Measurements from ENCODE around the gene GATA2. TPM values are rescaled to one million over a fixed set of nuclear protein-coding genes. Genes with fewer than 3 reads are reported as not detected.

GATA2 gene
- polyA plus RNA-seq, 3 donors: 0.07 to 0.36 TPM; not detected in 1

GRCh38 chr3:128443771-128444170, 49.2 kb downstream of the GATA2 start:
- Histone ChIP-seq H3K36me3 (replicated peaks in 1 of 2; ENCODE audit: control insufficient read depth in 1 of 2, insufficient read depth in 2 of 2, low read length in 2 of 2) (no peaks in the 10 kb centered on the region), H3K9me3 (replicated peaks in 1 of 2; ENCODE audit: control insufficient read depth in 1 of 2, insufficient read depth in 1 of 2, low read length in 2 of 2) (no peaks in the 10 kb centered on the region), H3K4me3 (replicated peaks in 1 of 3; ENCODE audit: low read depth in 2 of 3, low read length in 3 of 3) (no peak overlapping the region), H3K27me3 (ENCODE audit: control insufficient read depth in 2 of 2, insufficient read depth in 2 of 2, low read length in 2 of 2) (peaks cover 0 to 8% of the 10 kb centered on the region in 2 donors), H3K27ac (ENCODE audit: low read depth in 1 of 2, low read length in 2 of 2) (no peak overlapping the region), H3K4me1 (ENCODE audit: control insufficient read depth in 1 of 2, insufficient read depth in 2 of 2, low read length in 2 of 2) (no peaks in the 10 kb centered on the region), H3K9ac (ENCODE audit: insufficient read depth, low read length, poor library complexity, severe bottlenecking) (no peak overlapping the region), H2AFZ (ENCODE audit: insufficient read depth, low read depth, low read length, poor library complexity, severe bottlenecking) (no peak overlapping the region), H3K79me2 (ENCODE audit: insufficient read depth, low read length) (no peaks in the 10 kb centered on the region), H4K20me1 (ENCODE audit: insufficient read depth, low read length) (no peaks in the 10 kb centered on the region), H3K4me2 (replicated peaks; ENCODE audit: extremely low read depth, low read length, poor library complexity, severe bottlenecking) (no peak overlapping the region)
- Mint-ChIP-seq H3K9me3 (peaks cover 0 to 7% (median 3%) of the 10 kb centered on the region in 7 donors), H3K4me1 (peaks cover 5% of the 10 kb centered on the region), H3K36me3 (no peaks in the 10 kb centered on the region), H3K4me3 (no peak overlapping the region), H3K27me3 (ENCODE audit: low read depth in 3 of 3) (peaks cover 10 to 21% (median 16%) of the 10 kb centered on the region in 3 donors), H3K27ac (no peak overlapping the region)
- TF ChIP-seq CTCF (IDR thresholded peaks at IDR 0.05): no peak
- DNase-seq: no peak
- 84% methylated on average over 3 of the region's 3 CpGs for WGBS (ENCODE audit: insufficient coverage)
- intact Hi-C loops (cut with micrococcal nuclease): no loop called here

GRCh38 chr3:128442949-128443348, 50.1 kb downstream of the GATA2 start:
- Mint-ChIP-seq H3K4me3 (no peak overlapping the region), H3K27me3 (ENCODE audit: low read depth in 3 of 3) (peaks cover 10 to 14% (median 12%) of the 10 kb centered on the region in 3 donors), H3K4me1 (no peaks in the 10 kb centered on the region), H3K9me3 (peaks cover 0 to 7% (median 3%) of the 10 kb centered on the region in 7 donors), H3K27ac (no peak overlapping the region), H3K36me3 (no peaks in the 10 kb centered on the region)
- no peak for DNase-seq
- WGBS (ENCODE audit: insufficient coverage): 99% methylated on average over 6 of the region's 6 CpGs
- H2AFZ ChIP-seq (ENCODE audit: insufficient read depth, low read depth, low read length, poor library complexity, severe bottlenecking): no peak overlapping the region
- peaks cover 0 to 6% of the 10 kb centered on the region in 2 donors for H3K27me3 ChIP-seq (ENCODE audit: control insufficient read depth in 2 of 2, insufficient read depth in 2 of 2, low read length in 2 of 2)
- H3K9ac ChIP-seq (ENCODE audit: insufficient read depth, low read length, poor library complexity, severe bottlenecking): no peak overlapping the region
- no peaks in the 10 kb centered on the region for H3K4me1 ChIP-seq (ENCODE audit: control insufficient read depth in 1 of 2, insufficient read depth in 2 of 2, low read length in 2 of 2)
- H3K4me3 ChIP-seq (replicated peaks in 1 of 3; ENCODE audit: low read depth in 2 of 3, low read length in 3 of 3): no peak overlapping the region
- H3K9me3 ChIP-seq (replicated peaks in 1 of 2; ENCODE audit: control insufficient read depth in 1 of 2, insufficient read depth in 1 of 2, low read length in 2 of 2): no peaks in the 10 kb centered on the region
- no peak overlapping the region for H3K4me2 ChIP-seq (replicated peaks; ENCODE audit: extremely low read depth, low read length, poor library complexity, severe bottlenecking)
- no peaks in the 10 kb centered on the region for H4K20me1 ChIP-seq (ENCODE audit: insufficient read depth, low read length)
- intact Hi-C loops (cut with micrococcal nuclease): no loop called here
- no peaks in the 10 kb centered on the region for H3K79me2 ChIP-seq (ENCODE audit: insufficient read depth, low read length)
- H3K36me3 ChIP-seq (replicated peaks in 1 of 2; ENCODE audit: control insufficient read depth in 1 of 2, insufficient read depth in 2 of 2, low read length in 2 of 2): no peaks in the 10 kb centered on the region
- no peak overlapping the region for H3K27ac ChIP-seq (ENCODE audit: low read depth in 1 of 2, low read length in 2 of 2)
- no peak for TF ChIP-seq CTCF (IDR thresholded peaks at IDR 0.05)

Measured in CD14-positive monocyte (primary cell).